Endothelial cell of umbilical vein (primary cell): ENCODE results near the gene ATP6V1G3. TPM values are rescaled to one million over a fixed set of nuclear protein-coding genes. Genes with fewer than 3 reads are reported as not detected.

ENCODE experiments used
- BruUV-seq: library from RNA; stranded (reverse); fragments of 400-500 nt; replicated peaks from 2 replicates; lab custom pipeline; 2021; lab: Mats Ljungman, UMichigan
- CTCF ChIA-PET: fragments of 300-600, 350-600 bp; sonication (Branson Sonifier 250); formaldehyde crosslinking; loops from one replicate; lab custom pipeline; 2021; ENCODE audit warnings: antibody characterized with exemption, inconsistent platforms; lab: Charles Lee
- POLR2A ChIA-PET: fragments of 300-600, 350-600 bp; sonication (Branson Sonifier 250); formaldehyde crosslinking; loops from one replicate; lab custom pipeline; 2021; ENCODE audit warnings: antibody characterized with exemption, inconsistent platforms; lab: Charles Lee
- DNase-seq: peaks from one replicate; pipeline ENCODE4 v3.0.0-alpha.2; 2011; ENCODE audit warnings: low read depth, low spot score
- FAIRE-seq: peaks from 2 replicates; lab custom pipeline; 2011; peaks lifted over from hg19 to GRCh38; lab: Jason Lieb, UNC
- H2AFZ ChIP-seq: 2 replicates; pipeline ENCODE4 v1.6.0; 2012; ENCODE audit warnings: low read depth, low read length, control low read depth, inconsistent platforms
- H3K27ac ChIP-seq: 2 replicates; pipeline ENCODE4 v1.5.1; 2011; ENCODE audit warnings: low read depth, mild to moderate bottlenecking, control low read depth, low read length, moderate library complexity; ENCODE audit not compliant: insufficient read depth
- H3K27me3 ChIP-seq, 2 experiments: 2 replicates each; pipeline versions ENCODE4 v1.6.0 to v1.6.1; 2011; ENCODE audit warnings: low read length in 2 of 2, mixed read lengths in 1 of 2; ENCODE audit not compliant: control insufficient read depth in 2 of 2, insufficient read depth in 2 of 2
- H3K36me3 ChIP-seq, 2 experiments: 2 replicates in 1 of 2; 3 replicates in 1 of 2; pipeline ENCODE4 v1.5.1; 2011; ENCODE audit warnings: low read length in 2 of 2, mild to moderate bottlenecking in 1 of 2, moderate library complexity in 1 of 2; ENCODE audit not compliant: control insufficient read depth in 2 of 2, insufficient read depth in 2 of 2; ENCODE audit errors: extremely low read depth in 1 of 2
- H3K4me1 ChIP-seq: 3 replicates; pipeline ENCODE4 v1.5.1; 2011; ENCODE audit warnings: mild to moderate bottlenecking, low read length; ENCODE audit not compliant: control insufficient read depth, insufficient read depth; ENCODE audit errors: extremely low read depth
- H3K4me2 ChIP-seq: 2 replicates; pipeline ENCODE4 v1.6.1; 2011; ENCODE audit warnings: low read length, control low read depth, mixed read lengths; ENCODE audit not compliant: insufficient read depth
- H3K4me3 ChIP-seq, 3 experiments: fragments of 200-600 bp in 1 of 3; sonication (generic), shearing (Covaris generic) in 1 of 3; replicated peaks in 1 of 3; 2 replicates each; pipeline ENCODE4 v1.5.1; 2011 to 2016; ENCODE audit warnings: control low read depth in 3 of 3, low read length in 3 of 3, mild to moderate bottlenecking in 2 of 3, inconsistent platforms in 1 of 3, low read depth in 1 of 3, moderate library complexity in 1 of 3; ENCODE audit not compliant: insufficient read depth in 1 of 3
- H3K79me2 ChIP-seq: 2 replicates; pipeline ENCODE4 v1.6.0; 2012; ENCODE audit warnings: low read length, inconsistent platforms; ENCODE audit not compliant: control insufficient read depth, insufficient read depth
- H3K9ac ChIP-seq: replicated peaks from 2 replicates; pipeline ENCODE3; 2011; ENCODE audit warnings: low read length, control low read depth; ENCODE audit not compliant: insufficient read depth; ENCODE audit errors: extremely low read depth
- H3K9me1 ChIP-seq: replicated peaks from 3 replicates; pipeline ENCODE4 v1.6.0; 2011; ENCODE audit warnings: mild to moderate bottlenecking, low read length; ENCODE audit not compliant: control insufficient read depth, insufficient read depth; ENCODE audit errors: extremely low read depth
- H3K9me3 ChIP-seq: replicated peaks from 2 replicates; pipeline ENCODE4 v1.5.1; 2012; ENCODE audit warnings: low read length, inconsistent platforms; ENCODE audit not compliant: control insufficient read depth, insufficient read depth
- H4K20me1 ChIP-seq: replicated peaks from 2 replicates; pipeline ENCODE3; 2011; ENCODE audit warnings: mild to moderate bottlenecking, low read length; ENCODE audit not compliant: control insufficient read depth, insufficient read depth; ENCODE audit errors: extremely low read depth
- CTCF ChIP-seq, 2 donors: IDR thresholded peaks; 1 replicate in 1 of 2; 2 replicates in 1 of 2; pipeline ENCODE4 v1.5.1; 2011; ENCODE audit warnings: low read length in 2 of 2, mild to moderate bottlenecking in 2 of 2, moderate library complexity in 2 of 2, control low read depth in 1 of 2, inconsistent platforms in 1 of 2, low read depth in 1 of 2; ENCODE audit not compliant: insufficient read depth in 1 of 2; ENCODE audit errors: extremely low read depth in 1 of 2
- EZH2 ChIP-seq: IDR thresholded peaks from 2 replicates; pipeline ENCODE4 v1.6.1; 2012; ENCODE audit warnings: borderline replicate concordance, low read depth, mild to moderate bottlenecking, moderate library complexity, low read length, inconsistent platforms; ENCODE audit not compliant: severe bottlenecking
- FOS ChIP-seq: IDR thresholded peaks from 2 replicates; pipeline ENCODE4 v1.6.1; 2011; ENCODE audit warnings: mild to moderate bottlenecking, low read length, moderate library complexity, borderline replicate concordance; ENCODE audit not compliant: insufficient read depth
- GATA2 ChIP-seq: IDR thresholded peaks from 2 replicates; pipeline ENCODE4 v1.7.0; 2011; ENCODE audit warnings: low read depth, mild to moderate bottlenecking, moderate library complexity, mixed read lengths, low read length; ENCODE audit not compliant: insufficient read length, insufficient read depth
- JUN ChIP-seq: IDR thresholded peaks from 2 replicates; pipeline ENCODE4 v1.6.1; 2011; ENCODE audit warnings: borderline replicate concordance, low read depth; ENCODE audit not compliant: insufficient read length, insufficient read depth
- MAX ChIP-seq: IDR thresholded peaks from 2 replicates; pipeline ENCODE4 v1.6.1; 2011; ENCODE audit not compliant: insufficient read depth, insufficient read length
- MYC ChIP-seq: IDR thresholded peaks from one replicate; pipeline ENCODE4 v1.6.1; 2011; ENCODE audit warnings: mild to moderate bottlenecking, low read depth, low read length
- POLR2A ChIP-seq: IDR thresholded peaks from 2 replicates; pipeline ENCODE4 v1.6.1; 2012; ENCODE audit warnings: low read depth, mild to moderate bottlenecking, control low read depth, low read length
- POLR2AphosphoS5 ChIP-seq: IDR thresholded peaks from 2 replicates; pipeline ENCODE4 v1.6.1; 2012; ENCODE audit warnings: low read depth, mild to moderate bottlenecking, control low read depth, low read length, moderate library complexity; ENCODE audit not compliant: insufficient read depth
- dilution Hi-C: fragments of 300-500 bp; cut with MboI; formaldehyde crosslinking; loops from one replicate; pipeline ENCODE4 v1.15.0; 2019; ENCODE audit warnings: low sequenced_read_pairs; ENCODE audit not compliant: extremely low pct_ligation_motif_present
- intact Hi-C: fragments of 100-400 bp; cut with micrococcal nuclease; formaldehyde crosslinking; loops from one replicate; pipeline ENCODE4 v1.10.0; 2022
- polyA plus RNA-seq, 4 experiments: library from polyadenylated mRNA; depleted of rRNA in 3 of 4; stranded (reverse) in 3 of 4; unstranded in 1 of 4; fragments of >200 nt; gene quantifications; 2 replicates each; pipeline versions ENCODE4 v1.2.1 to v1.2.3, GENCODE V29; 2011 to 2012; ENCODE audit warnings: missing spikeins in 1 of 4
- total RNA-seq: library from RNA; stranded (reverse); gene quantifications from 2 replicates; pipeline ENCODE4 v1.2.3, GENCODE V29; 2021

Gene ATP6V1G3
- total and polyA plus RNA-seq, 2 donors (not counting 3 experiments of a cell fraction or from before 2014, with no cell fraction given): not detected

GRCh38 chr1:198486903-198487302 lies 53.6 kb downstream of the ATP6V1G3 start:
- DNase-seq (no peak), FAIRE-seq (no peak)
- H3K4me2 ChIP-seq: no peak overlapping the region
- H3K9me1 ChIP-seq: no peaks in the 10 kb centered on the region
- H3K27ac ChIP-seq: no peak overlapping the region
- H3K9me3 ChIP-seq: no peaks in the 10 kb centered on the region
- ChIA-PET POLR2A (no interaction called here), CTCF (interaction anchor here (1.1 to 1.6 kb wide), 3 partner anchors 9 to 199 kb away, joined by 3 read pairs; no protein-coding TSS in a partner anchor)
- H3K36me3 ChIP-seq: no peaks in the 10 kb centered on the region
- no peak overlapping the region for H2AFZ ChIP-seq
- H3K27me3 ChIP-seq: no peaks in the 10 kb centered on the region
- dilution Hi-C loops (no loop called here), intact Hi-C loops (no loop called here)
- no peak overlapping the region for H3K4me3 ChIP-seq
- BruUV-seq: no TSS peak
- no peak overlapping the region for H3K9ac ChIP-seq
- H3K79me2 ChIP-seq: no peaks in the 10 kb centered on the region
- H4K20me1 ChIP-seq: no peaks in the 10 kb centered on the region
- TF ChIP-seq MYC (no peak), POLR2A (no peak), POLR2AphosphoS5 (no peak), GATA2 (no peak), FOS (no peak), CTCF (IDR thresholded peaks at IDR 0.05; ENCODE audit: extremely low read depth in 1 of 2, insufficient read depth in 1 of 2, low read depth in 1 of 2, low read length in 2 of 2) (no peak), EZH2 (no peak), MAX (no peak), JUN (no peak)
- peaks cover 11% of the 10 kb centered on the region for H3K4me1 ChIP-seq
